Measurements from ENCODE around the gene MYH7. TPM values are rescaled to one million over a fixed set of nuclear protein-coding genes. Genes with fewer than 3 reads are reported as not detected.
"Not testable (repeated sequence)": the region's sequence is repeated elsewhere in the genome, so short reads cannot be mapped to it uniquely, and the experiment has no call there.

Gene MYH7
- polyA plus RNA-seq (ENCODE audit: insufficient read length in 12 of 12), result 1,000 to 10,000 TPM in 1 of 12 donors, 100 to 1,000 TPM in 11; 205 to 1,002 (median 674) TPM
- long read RNA-seq, donor 1, result 0 reads
- long read RNA-seq, donor 2, full-length matches to known transcripts, result 2 of 117 reads
- long read RNA-seq, donor 2, partial matches to known transcripts, result 115 of 117 reads
- long read RNA-seq, donor 2, other reads (novel, unspliced or antisense), result 0 of 117 reads
- long read RNA-seq, donor 3, full-length matches to known transcripts, result 5 of 294 reads
- long read RNA-seq, donor 3, partial matches to known transcripts, result 289 of 294 reads
- long read RNA-seq, donor 3, other reads (novel, unspliced or antisense), result 0 of 294 reads
- long read RNA-seq, donor 4, full-length matches to known transcripts, result 5 of 222 reads
- long read RNA-seq, donor 4, partial matches to known transcripts, result 217 of 222 reads
- long read RNA-seq, donor 4, other reads (novel, unspliced or antisense), result 0 of 222 reads
- long read RNA-seq, donor 5, full-length matches to known transcripts, result 10 of 853 reads
- long read RNA-seq, donor 5, partial matches to known transcripts, result 815 of 853 reads
- long read RNA-seq, donor 5, other reads (novel, unspliced or antisense), result 28 of 853 reads
- long read RNA-seq, donor 6, full-length matches to known transcripts, result 4 of 311 reads
- long read RNA-seq, donor 6, partial matches to known transcripts, result 307 of 311 reads
- long read RNA-seq, donor 6, other reads (novel, unspliced or antisense), result 0 of 311 reads
- long read RNA-seq, donor 7, full-length matches to known transcripts, result 1 of 224 reads
- long read RNA-seq, donor 7, partial matches to known transcripts, result 223 of 224 reads
- long read RNA-seq, donor 7, other reads (novel, unspliced or antisense), result 0 of 224 reads
- long read RNA-seq, donor 8, full-length matches to known transcripts, result 15 of 855 reads
- long read RNA-seq, donor 8, partial matches to known transcripts, result 840 of 855 reads
- long read RNA-seq, donor 8, other reads (novel, unspliced or antisense), result 0 of 855 reads
- long read RNA-seq, donor 9, partial matches to known transcripts, result 183 of 183 reads
- long read RNA-seq, donor 9, other reads (novel, unspliced or antisense), result 0 of 183 reads
- long read RNA-seq, donor 10, full-length matches to known transcripts, result 7 of 398 reads
- long read RNA-seq, donor 10, partial matches to known transcripts, result 391 of 398 reads
- long read RNA-seq, donor 10, other reads (novel, unspliced or antisense), result 0 of 398 reads
- long read RNA-seq, donor 11, full-length matches to known transcripts, result 7 of 667 reads
- long read RNA-seq, donor 11, partial matches to known transcripts, result 655 of 667 reads
- long read RNA-seq, donor 11, other reads (novel, unspliced or antisense), result 5 of 667 reads

DNA sequence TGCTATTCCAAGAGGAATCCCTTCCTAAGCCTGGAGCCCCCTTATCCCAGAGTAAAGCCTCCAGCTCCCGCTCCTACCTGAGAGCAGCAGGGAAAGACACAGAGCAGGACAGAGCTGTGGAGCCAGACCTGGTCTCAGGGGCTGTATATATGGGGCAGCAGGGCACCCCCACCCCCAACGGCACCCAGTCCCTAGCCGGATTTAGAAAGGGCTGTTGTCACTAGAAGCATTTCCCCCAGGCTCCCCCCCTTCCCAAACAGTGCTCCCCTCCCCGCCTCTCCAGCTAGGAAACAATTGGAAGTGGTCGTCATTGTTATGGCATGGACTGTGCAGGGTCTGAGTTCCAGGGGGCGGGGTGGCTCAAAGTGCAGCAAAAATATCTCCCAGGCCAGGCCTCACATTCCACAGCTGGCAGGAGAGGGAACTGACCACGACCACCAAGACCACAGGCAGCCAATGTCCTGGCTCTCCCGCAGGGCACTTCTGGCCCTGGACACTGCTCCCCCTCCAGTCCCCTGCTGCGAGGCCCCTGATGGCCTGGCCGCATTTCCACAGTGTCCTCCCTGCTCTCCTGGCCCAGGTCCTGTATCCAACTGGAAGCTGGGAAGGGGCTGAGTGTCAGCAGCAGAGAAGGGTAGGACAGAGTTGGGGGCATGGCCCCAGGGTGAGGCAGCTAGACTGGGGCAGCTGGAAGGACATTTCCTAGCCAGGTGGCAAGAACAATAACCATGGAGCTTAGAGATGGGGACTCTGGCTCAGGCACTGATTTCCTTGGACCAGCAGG, at the start of gene MYH7:
Gene MYH7 (minus strand): TSS at position 118 of the 784 bp plus-strand sequence. CDS start 1,928 bp downstream, outside the sequence.
- no peak for DNase-seq

DNA sequence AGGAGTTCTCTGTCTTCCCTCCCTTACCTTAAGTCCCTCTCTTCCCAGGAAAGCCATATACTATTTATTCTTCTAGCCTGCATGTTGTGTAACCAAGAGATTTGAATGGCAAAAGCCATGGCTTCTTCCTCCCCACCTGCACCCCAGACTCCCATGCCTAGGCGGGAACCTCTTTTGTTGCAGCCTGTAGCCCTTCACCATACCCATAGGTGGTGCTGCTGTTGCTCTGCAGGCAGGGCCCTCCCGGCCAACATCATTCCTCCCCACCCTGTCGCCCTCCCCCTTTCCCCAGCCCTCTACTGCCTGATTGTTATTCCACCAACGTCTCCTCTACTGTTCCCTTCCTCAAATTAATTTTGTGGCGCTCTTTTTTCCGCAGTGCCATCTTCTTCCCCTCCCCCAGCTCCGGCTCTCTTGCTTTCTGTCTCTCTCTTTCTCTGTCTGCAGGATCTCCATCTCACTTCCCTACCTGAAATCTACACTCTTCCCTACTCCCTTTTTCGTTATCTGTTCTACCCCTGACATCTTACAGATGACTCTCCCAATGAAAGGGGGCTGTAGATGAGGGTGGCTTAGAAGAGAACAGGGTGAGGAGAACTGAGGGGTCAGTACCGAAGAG, 47.9 kb upstream of the MYH7 start:
- no peak for DNase-seq

DNA sequence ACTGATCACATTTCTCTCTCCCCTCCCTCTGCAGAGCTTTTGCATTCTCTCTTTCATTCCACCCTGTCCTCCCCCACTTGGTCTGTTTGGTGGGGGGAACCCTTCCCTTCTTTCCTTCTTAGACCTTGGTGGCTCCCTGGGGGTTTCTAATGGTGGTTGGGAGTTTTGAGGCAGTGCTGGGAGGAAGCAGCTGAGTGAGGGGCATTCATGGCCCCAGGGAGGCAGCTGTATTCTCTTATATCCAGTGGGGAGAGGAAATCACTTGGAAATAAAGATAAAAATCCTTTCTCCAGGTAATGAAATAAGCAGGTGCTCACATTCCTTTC, 47.3 kb upstream of the MYH7 start:
- DNase-seq, result no peak

DNA sequence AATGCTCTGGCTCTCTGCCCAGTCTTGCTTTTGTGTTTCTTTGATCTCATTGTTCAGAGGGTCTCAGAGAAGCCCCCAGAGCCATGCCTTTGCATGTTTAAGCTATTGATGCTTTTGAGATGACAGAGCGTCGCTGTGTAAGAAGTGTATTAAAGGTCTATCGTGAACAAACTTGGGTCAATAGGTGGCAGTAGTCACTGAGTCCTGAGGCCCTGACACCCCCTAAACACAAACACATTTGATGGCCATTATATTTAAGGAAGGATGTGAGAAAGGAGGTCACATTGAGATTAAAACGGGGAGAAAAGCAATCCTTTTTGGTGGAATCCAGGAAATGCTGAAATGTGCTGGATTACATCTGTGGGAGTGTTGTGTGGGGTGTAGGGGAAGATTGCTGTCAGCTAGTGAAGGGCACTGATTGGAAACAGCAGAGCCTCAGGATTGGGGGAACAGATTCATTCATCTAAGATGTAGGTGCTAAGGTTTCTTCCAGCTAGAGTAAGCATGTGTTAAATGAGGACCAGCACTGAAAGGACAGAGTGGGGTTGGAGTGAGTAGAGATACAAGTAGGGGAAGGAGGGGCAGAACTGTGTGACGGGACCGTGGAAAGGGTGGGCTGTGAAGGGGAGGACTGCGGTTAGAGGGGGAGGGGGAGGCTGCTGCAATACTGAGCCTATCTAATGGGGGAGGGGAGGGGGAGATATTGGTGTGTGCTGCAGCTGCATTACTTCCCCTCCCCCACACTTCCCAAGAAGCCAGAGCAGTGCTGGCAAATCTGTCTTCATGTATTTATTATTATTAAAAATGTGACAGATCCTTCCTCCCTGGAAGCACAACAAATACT, 46.7 kb upstream of the MYH7 start:
- no peak for DNase-seq

DNA sequence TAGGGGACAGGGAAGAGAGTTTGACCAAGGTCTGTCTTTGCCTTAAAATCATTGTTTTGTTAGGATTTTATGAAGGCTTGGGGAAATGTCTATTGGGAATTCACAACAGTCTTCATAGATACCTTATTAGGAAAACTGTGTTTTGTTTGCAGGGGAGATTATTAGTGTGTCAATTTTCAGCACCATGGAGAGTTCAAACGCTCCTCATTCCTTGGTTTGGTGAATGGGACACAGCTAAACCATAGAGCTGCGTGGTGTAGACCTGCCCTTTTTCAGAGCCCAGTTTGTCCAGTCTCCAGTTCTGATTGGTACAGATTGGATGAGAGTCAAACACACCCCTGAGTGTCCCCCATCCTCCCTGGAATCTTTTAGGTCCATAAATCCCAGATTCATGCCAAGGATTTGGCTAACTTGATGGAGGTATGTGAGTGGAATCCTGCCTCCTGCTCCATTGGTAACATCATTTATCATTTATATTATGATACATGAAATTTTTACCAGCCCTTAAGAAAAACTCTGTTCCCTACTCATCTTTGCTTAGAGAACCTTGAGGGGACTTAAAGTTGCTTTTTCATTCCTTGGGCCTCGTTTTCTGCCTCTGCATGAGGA, 46.0 kb upstream of the MYH7 start:
- peak; percentile 9 for DNase-seq

DNA sequence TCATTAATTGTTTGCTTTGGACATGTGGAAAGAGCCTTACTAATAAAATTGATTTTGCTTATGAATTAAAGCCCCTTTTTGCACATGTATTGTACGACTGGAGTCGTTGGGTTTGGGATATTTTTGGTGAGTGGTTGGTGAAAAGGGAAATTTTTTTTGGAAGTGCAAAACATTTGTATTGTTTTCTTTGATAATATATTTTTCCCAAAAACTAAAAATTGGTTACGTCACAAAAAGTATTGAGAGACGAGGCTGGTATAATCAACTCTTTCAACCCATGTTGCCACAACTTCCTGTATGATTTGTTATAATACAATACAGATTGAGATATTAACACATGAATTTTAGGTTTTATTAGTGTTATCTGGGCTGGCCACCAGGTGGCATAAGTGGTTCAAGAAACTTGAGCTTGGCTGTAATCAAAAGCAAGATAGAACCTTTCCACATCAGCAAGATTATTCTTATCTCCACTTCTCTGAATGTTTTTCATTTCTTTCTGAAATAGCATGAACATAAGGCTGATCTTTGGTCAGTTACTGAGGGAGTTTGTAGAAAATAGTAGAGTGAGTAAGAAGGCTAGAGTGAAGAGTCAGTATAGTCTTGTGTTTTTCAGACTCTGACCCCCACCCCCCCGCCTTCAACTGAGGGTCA, 42.8 kb upstream of the MYH7 start:
- peak; percentile 53 for DNase-seq

DNA sequence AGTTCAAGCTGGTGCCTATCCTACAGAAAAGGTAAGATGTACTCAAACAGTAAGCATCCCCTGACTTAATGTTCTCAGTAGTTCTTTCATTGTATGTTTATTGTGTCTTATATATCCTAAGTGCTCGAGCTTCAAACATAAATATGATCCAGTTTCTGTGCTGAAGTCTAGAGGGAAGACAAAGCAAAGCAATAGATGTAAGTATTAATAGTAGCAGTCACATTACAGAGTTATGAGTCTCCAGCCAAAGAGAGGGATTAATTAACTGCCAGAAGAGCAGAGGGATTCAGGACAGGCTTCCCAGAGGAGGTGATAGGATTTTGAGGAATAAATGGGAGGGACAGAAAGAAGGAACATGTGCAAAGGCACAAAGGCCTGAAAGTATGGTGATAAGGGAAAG, 35.5 kb upstream of the MYH7 start:
- no peak for DNase-seq

DNA sequence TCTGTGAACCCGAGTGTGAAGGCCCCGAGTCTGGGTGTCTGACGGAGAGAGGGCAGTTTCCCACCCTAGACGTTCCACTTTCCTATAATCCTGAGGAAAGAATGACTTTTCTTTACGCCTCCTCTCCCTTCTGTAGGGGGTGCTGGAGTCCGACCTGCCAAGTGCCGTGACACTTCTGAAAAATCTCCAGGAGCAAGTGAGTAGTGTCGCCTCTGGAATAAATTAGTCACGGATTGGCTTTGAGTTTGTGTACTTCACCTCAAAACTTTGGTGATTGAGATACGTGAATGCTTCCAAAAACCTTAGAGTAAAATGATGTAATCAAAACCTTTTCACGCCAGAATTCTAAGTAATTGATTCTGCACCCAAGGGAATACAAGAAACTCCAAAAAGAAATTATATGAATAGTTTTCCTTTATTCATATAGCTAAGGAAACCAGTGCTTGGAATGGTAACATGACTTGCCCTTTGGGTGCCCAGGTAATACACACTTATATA, 34.5 kb upstream of the MYH7 start:
- DNase-seq, result no peak

DNA sequence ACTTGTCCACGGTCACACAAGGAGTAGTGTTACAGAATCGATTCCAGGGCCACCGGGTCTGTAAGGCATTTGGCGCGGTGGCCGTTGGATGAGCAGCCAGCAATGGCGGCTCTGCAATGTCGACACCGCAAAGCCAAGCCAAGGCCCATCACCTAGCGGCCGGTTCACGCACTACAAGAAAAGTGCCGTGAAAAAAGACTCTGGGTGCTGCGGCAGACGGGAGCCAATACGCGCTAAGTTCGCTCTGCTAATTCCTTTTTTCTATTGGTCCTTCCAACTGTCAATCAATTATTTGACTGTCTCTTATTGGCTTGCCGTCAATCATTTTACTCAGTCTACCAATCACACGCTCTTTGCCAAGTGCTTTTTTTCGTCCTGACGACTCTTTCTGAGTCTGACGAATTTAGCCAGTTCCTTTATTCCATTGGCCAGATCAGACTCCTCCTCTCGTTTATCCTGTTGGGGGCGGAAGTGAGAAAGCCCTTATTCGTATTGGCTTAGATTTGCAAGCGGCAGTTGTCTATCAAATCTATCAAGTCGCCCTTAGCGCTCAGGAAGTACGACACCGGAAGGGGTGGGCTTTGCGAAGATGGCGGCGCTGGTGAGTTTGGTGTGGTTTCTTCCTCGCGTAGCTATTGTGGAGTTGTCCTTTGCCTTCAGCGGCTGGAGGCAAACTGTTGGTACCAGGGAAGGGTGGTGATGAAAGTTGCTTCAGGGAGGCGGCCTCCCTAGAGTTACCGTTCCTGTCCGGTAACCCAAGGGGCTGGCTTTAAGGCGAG, 33.9 kb upstream of the MYH7 start, which contains the start of gene NGDN:
Gene NGDN (plus strand): TSS at position 577 of the 779 bp plus-strand sequence. CDS start 13 bp downstream, at position 590.
- DNase-seq, result peak; percentile 98

DNA sequence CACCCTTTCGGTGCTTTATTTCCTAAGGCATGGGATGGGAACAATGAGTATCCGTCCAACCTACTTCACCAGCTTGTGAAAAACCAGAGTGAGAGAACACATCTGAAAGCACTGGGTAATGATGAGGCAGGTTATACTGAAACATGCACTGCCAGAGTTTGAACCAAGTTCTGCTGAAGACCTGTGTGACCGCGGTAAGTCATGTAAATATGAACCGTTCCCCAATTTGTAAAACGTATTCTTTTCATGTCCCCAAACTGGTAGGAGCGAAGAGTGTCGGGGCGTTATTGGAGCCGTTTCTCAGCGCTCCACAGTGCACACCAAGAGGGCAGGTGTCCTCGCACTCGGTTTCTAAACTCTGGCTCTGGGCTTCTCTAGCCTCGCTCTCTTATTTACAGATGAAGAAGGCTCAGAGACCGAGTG, 33.3 kb upstream of the MYH7 start:
- no peak for DNase-seq

DNA sequence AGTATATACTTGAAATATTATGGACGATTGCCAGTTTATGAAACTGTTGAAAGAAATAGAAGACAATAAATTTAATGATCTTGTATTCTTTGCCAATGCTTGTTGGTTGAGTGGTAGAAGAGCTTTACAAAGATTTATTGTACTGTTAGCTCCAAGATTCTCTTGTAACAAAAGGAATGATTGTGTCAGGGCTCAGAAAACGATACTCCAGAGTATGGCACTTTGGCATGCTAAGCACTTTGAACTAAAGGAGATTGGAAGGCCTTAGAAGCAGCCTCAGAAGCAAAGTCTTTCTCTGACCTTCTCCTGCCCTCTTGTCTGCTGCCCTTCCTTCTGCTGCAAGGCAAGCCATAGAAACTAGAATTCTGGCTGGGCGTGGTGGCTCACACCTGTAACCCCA, 29.8 kb upstream of the MYH7 start:
- no peak for DNase-seq

DNA sequence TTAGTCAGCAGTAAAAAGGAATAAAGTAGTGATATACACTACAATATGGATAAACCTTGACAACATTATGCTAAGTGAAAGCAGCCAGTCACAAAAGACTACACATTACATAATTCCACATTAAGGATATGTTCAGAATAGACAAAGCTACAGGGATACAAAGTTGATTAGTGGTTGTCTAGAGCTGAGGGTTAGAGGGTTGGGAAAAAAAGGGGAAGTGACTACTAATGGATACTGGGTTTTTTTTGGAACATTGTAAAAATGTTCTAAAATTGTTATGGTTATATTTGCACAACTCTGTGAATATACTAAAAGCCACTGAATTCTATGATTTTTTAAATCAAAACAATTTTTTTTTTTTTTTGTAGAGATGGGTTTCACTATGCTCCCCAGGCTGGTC, 29.2 kb upstream of the MYH7 start:
- DNase-seq, result no peak

DNA sequence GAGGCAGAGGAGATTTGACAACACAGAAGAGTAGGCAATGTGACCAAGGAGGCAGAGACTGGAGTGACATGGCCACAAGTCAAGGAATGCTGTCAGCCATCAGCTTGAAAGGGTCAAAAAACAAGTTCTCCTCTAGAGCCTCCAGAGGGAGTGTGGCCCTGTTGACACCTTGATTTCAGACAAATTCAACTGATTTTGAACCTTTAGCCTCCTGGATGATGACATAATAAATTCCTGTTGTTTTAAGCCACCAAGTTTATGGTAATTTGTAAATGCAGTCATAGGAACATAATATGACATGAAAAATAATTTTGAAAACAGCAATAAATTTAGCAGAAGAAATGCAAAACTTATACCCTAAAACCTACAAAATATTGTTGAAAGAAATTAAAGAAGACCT, 25.5 kb upstream of the MYH7 start:
- DNase-seq, result no peak

DNA sequence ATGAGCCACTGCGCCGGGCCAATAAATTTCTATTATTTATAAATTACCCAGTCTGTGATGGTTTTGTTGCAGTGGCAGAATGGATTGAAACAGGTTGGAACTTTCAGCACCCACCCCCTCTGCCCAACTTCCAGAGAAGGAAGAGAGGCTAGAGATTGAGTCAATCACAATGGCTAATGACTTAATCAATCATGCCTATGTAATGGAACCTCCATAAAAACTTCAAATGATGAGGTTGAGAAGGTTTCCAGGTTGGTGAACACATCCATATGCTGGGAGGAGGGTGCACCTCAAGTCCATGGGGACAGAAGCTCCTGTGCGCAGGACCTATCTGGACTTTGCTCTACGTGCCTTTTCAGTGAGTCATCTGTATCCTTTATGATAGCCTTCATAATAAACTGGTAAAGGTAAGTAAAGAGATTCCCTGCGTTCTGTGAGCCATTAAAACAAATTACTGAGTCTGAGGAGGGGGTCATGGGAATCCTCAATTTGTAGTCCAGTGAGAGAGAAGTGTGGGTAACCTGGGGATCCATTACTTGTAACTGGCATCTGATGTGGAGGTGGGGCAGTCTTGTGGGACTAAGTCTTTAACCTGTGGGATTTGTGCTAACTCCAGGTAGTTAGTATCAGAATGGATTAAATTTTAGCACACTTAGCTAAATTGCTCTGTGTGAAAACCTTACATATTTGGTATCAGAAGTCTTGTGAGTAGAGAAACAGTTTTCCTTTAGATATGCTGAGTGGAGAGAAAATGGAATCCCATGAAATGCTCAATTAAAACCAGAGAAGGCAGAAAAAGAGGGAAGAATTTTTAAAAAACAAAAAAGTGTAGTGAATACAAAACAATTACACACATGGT, 22.4 kb upstream of the MYH7 start:
- no peak for DNase-seq

DNA sequence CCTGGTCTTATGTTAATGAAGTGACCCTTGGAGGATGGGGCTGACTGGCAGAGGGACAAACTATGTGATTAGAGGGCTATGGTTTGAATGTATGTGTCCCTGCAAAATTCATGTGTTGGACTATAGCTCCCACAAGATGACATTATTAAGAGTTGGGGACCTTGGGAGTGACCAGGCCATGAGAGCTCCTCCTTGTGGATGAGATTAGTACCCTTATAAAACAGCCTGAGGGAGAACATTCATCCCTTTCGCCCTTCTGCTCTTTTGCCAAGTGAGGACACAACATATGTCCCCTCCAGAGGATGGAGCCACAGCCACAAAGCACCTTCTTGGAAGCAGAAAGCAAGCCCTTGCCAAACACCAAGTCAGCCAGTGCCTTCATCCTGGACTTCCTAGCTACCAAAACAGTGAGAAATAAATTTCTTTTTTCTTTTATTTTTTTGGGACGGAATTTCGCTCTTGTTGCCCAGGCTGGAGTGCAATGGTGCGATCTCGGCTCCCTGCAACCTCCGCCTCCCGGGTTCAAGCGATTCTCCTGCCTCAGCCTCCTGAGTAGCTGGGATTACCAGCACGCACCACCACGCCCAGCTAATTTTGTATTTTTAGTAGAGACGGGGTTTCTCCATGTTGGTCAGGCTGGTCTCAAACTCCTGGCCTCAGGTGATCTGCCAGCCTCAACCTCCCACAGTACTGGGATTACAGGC, 21.6 kb upstream of the MYH7 start:
- not testable (repeated sequence) for DNase-seq

DNA sequence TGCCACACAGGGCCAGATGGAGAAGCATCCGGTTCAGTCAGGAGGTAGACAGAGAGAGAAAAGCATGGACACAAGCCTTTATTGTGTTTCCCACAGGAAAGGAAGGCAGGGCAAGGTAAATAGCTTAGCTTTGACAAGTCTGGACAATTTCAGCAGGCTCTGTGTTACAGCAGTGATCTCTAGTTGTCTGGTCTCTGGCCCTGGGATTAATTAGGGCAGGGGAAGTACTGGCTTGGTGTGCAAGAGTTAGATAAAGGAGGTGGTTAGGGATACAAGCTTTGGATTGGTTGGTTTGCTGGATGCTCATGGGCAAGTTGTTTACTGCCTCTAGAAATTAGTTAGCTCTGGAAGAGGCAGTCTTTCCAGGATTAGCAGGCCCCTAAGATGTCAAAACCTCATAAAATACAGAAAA, 19.0 kb upstream of the MYH7 start:
- no peak for DNase-seq
